MM.1S (cell line): ENCODE measurements around the gene DGAT2.

ENCODE experiments used
- DNase-seq: peaks from one replicate; pipeline ENCODE4 v3.0.0-alpha.2; 2015
- H2AFZ ChIP-seq: fragments of 300-600 bp; sonication (generic); 2 replicates; pipeline ENCODE4 v1.6.0; 2016; ENCODE audit warnings: antibody characterized with exemption, low read length
- H3F3A ChIP-seq: fragments of 300-600 bp; sonication (generic); 2 replicates; pipeline ENCODE4 v1.6.1; 2016; ENCODE audit warnings: mild to moderate bottlenecking, antibody characterized with exemption, low read length, moderate library complexity, mixed read lengths; ENCODE audit not compliant: insufficient read depth
- H3K27ac ChIP-seq: fragments of 300-600 bp; sonication (generic); 2 replicates; pipeline ENCODE4 v1.5.1; 2016; ENCODE audit warnings: mild to moderate bottlenecking, low read length
- H3K27me3 ChIP-seq: fragments of 300-600 bp; sonication (generic); replicated peaks from 2 replicates; pipeline ENCODE4 v1.6.0; 2016; ENCODE audit warnings: low read length; ENCODE audit not compliant: insufficient read depth
- H3K36me3 ChIP-seq: fragments of 300-600 bp; sonication (generic); replicated peaks from 2 replicates; pipeline ENCODE4 v1.6.1; 2016; ENCODE audit warnings: mild to moderate bottlenecking, low read length, mixed read lengths; ENCODE audit not compliant: insufficient read depth
- H3K4me1 ChIP-seq: fragments of 300-600 bp; sonication (generic); 2 replicates; pipeline ENCODE4 v1.6.1; 2016; ENCODE audit warnings: low read length, mixed read lengths
- H3K4me2 ChIP-seq: fragments of 300-600 bp; sonication (generic); 2 replicates; pipeline ENCODE4 v1.6.0; 2016; ENCODE audit warnings: low read depth, low read length
- H3K4me3 ChIP-seq: fragments of 300-600 bp; sonication (generic); 2 replicates; pipeline ENCODE4 v1.5.1; 2016; ENCODE audit warnings: low read length, mixed read lengths
- H3K79me2 ChIP-seq: fragments of 300-600 bp; sonication (generic); 2 replicates; pipeline ENCODE4 v1.6.1; 2016; ENCODE audit warnings: mixed run types, low read length, mixed read lengths
- H3K9ac ChIP-seq: fragments of 300-600 bp; sonication (generic); 2 replicates; pipeline ENCODE4 v1.6.1; 2016; ENCODE audit warnings: low read length, mixed read lengths
- H3K9me2 ChIP-seq: fragments of 300-600 bp; sonication (generic); replicated peaks from 2 replicates; pipeline ENCODE4 v1.6.1; 2016; ENCODE audit warnings: mild to moderate bottlenecking, low read length, mixed read lengths; ENCODE audit not compliant: insufficient read depth
- H3K9me3 ChIP-seq: fragments of 300-600 bp; sonication (generic); replicated peaks from 2 replicates; pipeline ENCODE4 v1.6.1; 2016; ENCODE audit warnings: mild to moderate bottlenecking, low read length, mixed read lengths; ENCODE audit not compliant: insufficient read depth
- H4K20me1 ChIP-seq: fragments of 300-600 bp; sonication (generic); 2 replicates; pipeline ENCODE4 v1.6.1; 2016; ENCODE audit warnings: mild to moderate bottlenecking, low read length, moderate library complexity, mixed read lengths; ENCODE audit not compliant: insufficient read depth
- CTCF ChIP-seq: fragments of 300-600 bp; sonication (generic); IDR thresholded peaks from 2 replicates; pipeline ENCODE4 v1.5.1; 2016; ENCODE audit warnings: antibody characterized with exemption, low read length, mixed read lengths
- EZH2 ChIP-seq: fragments of 300-600 bp; sonication (generic); optimal IDR thresholded peaks from 2 replicates; pipeline ENCODE3; 2017; ENCODE audit warnings: low read depth, mild to moderate bottlenecking, antibody characterized with exemption, low read length, mixed read lengths
- EZH2phosphoT487 ChIP-seq: fragments of 300-600 bp; sonication (generic); IDR thresholded peaks from 2 replicates; pipeline ENCODE4 v1.6.1; 2018; ENCODE audit warnings: antibody characterized with exemption, low read length

Gene DGAT2

GRCh38 chr11:75759832-75760231 is 8.7 kb upstream of the DGAT2 start:
- no peaks in the 10 kb centered on the region for H4K20me1 ChIP-seq
- no peaks in the 10 kb centered on the region; the same call in 1 of the 2 replicates for H3F3A ChIP-seq
- no peak overlapping the region for H3K4me2 ChIP-seq
- H2AFZ ChIP-seq, result no peak overlapping the region
- H3K9ac ChIP-seq, result no peak overlapping the region
- no peaks in the 10 kb centered on the region for H3K4me1 ChIP-seq
- no peaks in the 10 kb centered on the region for H3K79me2 ChIP-seq
- no peaks in the 10 kb centered on the region for H3K9me3 ChIP-seq
- H3K4me3 ChIP-seq, result no peak overlapping the region
- H3K27me3 ChIP-seq, result no peaks in the 10 kb centered on the region
- TF ChIP-seq CTCF (no peak), EZH2 (no peak), EZH2phosphoT487 (no peak)
- H3K27ac ChIP-seq, result no peak overlapping the region
- DNase-seq, result no peak
- H3K9me2 ChIP-seq, result no peaks in the 10 kb centered on the region
- no peaks in the 10 kb centered on the region for H3K36me3 ChIP-seq

- Histone ChIP-seq H3F3A (no peaks in the 10 kb centered on the region; the same call in 1 of the 2 replicates), H3K4me1 (no peaks in the 10 kb centered on the region), H3K4me3 (no peak overlapping the region), H3K9me2 (no peaks in the 10 kb centered on the region), H4K20me1 (no peaks in the 10 kb centered on the region), H3K27me3 (no peaks in the 10 kb centered on the region), H3K27ac (no peak overlapping the region), H3K9me3 (no peaks in the 10 kb centered on the region), H3K4me2 (no peak overlapping the region), H3K36me3 (no peaks in the 10 kb centered on the region), H3K79me2 (no peaks in the 10 kb centered on the region), H2AFZ (no peak overlapping the region), H3K9ac (no peak overlapping the region)
- TF ChIP-seq CTCF, result no peak
- TF ChIP-seq EZH2, result no peak
- TF ChIP-seq EZH2phosphoT487, result no peak
- no peak for DNase-seq
These were observed 8.3 kb upstream of the DGAT2 start for GRCh38 chr11:75760243-75760642.

- H4K20me1 ChIP-seq, result no peaks in the 10 kb centered on the region
- TF ChIP-seq CTCF, result no peak
- H3K79me2 ChIP-seq, result no peaks in the 10 kb centered on the region
- H3K27me3 ChIP-seq, result no peaks in the 10 kb centered on the region
- no peaks in the 10 kb centered on the region for H3K9me2 ChIP-seq
- no peak for DNase-seq
- no peak overlapping the region for H3K27ac ChIP-seq
- H3K9ac ChIP-seq, result no peak overlapping the region
- no peaks in the 10 kb centered on the region; the same call in 1 of the 2 replicates for H3F3A ChIP-seq
- no peaks in the 10 kb centered on the region for H3K36me3 ChIP-seq
- H3K4me3 ChIP-seq, result no peak overlapping the region
- H3K9me3 ChIP-seq, result no peaks in the 10 kb centered on the region
- no peak overlapping the region for H2AFZ ChIP-seq
- H3K4me1 ChIP-seq, result no peaks in the 10 kb centered on the region
- H3K4me2 ChIP-seq, result no peak overlapping the region
These were observed 7.7 kb upstream of the DGAT2 start for GRCh38 chr11:75760710-75761493.
